K562 (cell line): ENCODE data around the gene C10orf105. TPM values are rescaled to one million over a fixed set of nuclear protein-coding genes. Genes with fewer than 3 reads are reported as not detected.

Experiments used
- CBFA2T2 ChIP-seq: fragments of 450-650 bp; conservative IDR thresholded peaks from 2 replicates; pipeline ENCODE4 v1.6.1; 2017; ENCODE audit warnings: mild to moderate bottlenecking
- FOXJ3 ChIP-seq: sonication (generic); formaldehyde crosslinking; IDR thresholded peaks from 2 replicates; pipeline ENCODE4 v1.4.0; 2020; ENCODE audit warnings: mild to moderate bottlenecking, missing genetic modification reagents
- HCFC1 ChIP-seq: IDR thresholded peaks from 2 replicates; pipeline ENCODE4 v1.6.1; 2012; ENCODE audit warnings: low read depth, low read length, improper control_type of control experiment
- IRF9 ChIP-seq: fragments of 450-650 bp; IDR thresholded peaks from 2 replicates; pipeline ENCODE4 v1.6.1; 2016; ENCODE audit warnings: missing biosample characterization, missing genetic modification characterization
- SIN3B ChIP-seq: fragments of 450-650 bp; IDR thresholded peaks from 2 replicates; pipeline ENCODE4 v1.6.1; 2017; ENCODE audit warnings: low read depth, mild to moderate bottlenecking, moderate library complexity
- ZNF253 ChIP-seq: fragments of 250-450 bp; sonication (Bioruptor Pico); conservative IDR thresholded peaks from 2 replicates; pipeline ENCODE4 v1.6.1; 2021; ENCODE audit warnings: mild to moderate bottlenecking
- ZNF445 ChIP-seq: fragments of 250-450 bp; sonication (Bioruptor Pico); IDR thresholded peaks from 2 replicates; pipeline ENCODE4 v1.4.0; 2020; ENCODE audit warnings: low read depth, mild to moderate bottlenecking, moderate library complexity
- polyA plus RNA-seq, 8 experiments: library from polyadenylated mRNA; depleted of rRNA in 4 of 8; stranded (reverse) in 5 of 8; unstranded in 3 of 8; fragments of >200 nt; fragmentation: Nextera tagmentation in 2 of 8; fragmentation: Illumina TruSeq in 1 of 8; extraction: Ambion mirVana in 2 of 8; extraction: Trizol in 1 of 8; gene quantifications; 2 replicates each; pipeline versions ENCODE4 v1.2.1 to v1.2.3, GENCODE V29; 2011 to 2014; ENCODE audit warnings: inconsistent platforms in 1 of 8, missing spikeins in 1 of 8
- total RNA-seq, 7 experiments: library from RNA; depleted of rRNA in 6 of 7; stranded (reverse); fragments of >200 nt in 6 of 7; fragmentation: Illumina TruSeq in 2 of 7; extraction: Trizol in 2 of 7; gene quantifications; 2 replicates each; pipeline versions ENCODE4 v1.2.1 to v1.2.3, GENCODE V29; 2011 to 2021; ENCODE audit warnings: low replicate concordance in 1 of 7
- TF ChIP-seq, protein P1 (sequence below): fragments of 450-650 bp; IDR thresholded peaks from 2 replicates; pipeline ENCODE4 v1.6.1; 2016; ENCODE audit warnings: low read depth
- TF ChIP-seq, protein P2 (sequence below): sonication (generic); formaldehyde crosslinking; IDR thresholded peaks from 2 replicates; pipeline ENCODE4 v1.8.0; 2023; ENCODE audit warnings: missing genetic modification reagents, mild to moderate bottlenecking, borderline replicate concordance
- TF ChIP-seq, protein P3 (sequence below): IDR thresholded peaks from 2 replicates; pipeline ENCODE4 v1.6.1; 2011; ENCODE audit warnings: borderline replicate concordance, low read depth, mild to moderate bottlenecking, moderate library complexity, low read length; ENCODE audit not compliant: insufficient read depth, poor library complexity, severe bottlenecking

The C10orf105 gene
- total and polyA plus RNA-seq, 9 of the 15 experiments (the other 6 are each of a cell fraction or from before 2014, with no cell fraction given) = 0.03 to 0.25 (median 0.04) TPM; not detected in 3

- TF ChIP-seq, protein P1, sequence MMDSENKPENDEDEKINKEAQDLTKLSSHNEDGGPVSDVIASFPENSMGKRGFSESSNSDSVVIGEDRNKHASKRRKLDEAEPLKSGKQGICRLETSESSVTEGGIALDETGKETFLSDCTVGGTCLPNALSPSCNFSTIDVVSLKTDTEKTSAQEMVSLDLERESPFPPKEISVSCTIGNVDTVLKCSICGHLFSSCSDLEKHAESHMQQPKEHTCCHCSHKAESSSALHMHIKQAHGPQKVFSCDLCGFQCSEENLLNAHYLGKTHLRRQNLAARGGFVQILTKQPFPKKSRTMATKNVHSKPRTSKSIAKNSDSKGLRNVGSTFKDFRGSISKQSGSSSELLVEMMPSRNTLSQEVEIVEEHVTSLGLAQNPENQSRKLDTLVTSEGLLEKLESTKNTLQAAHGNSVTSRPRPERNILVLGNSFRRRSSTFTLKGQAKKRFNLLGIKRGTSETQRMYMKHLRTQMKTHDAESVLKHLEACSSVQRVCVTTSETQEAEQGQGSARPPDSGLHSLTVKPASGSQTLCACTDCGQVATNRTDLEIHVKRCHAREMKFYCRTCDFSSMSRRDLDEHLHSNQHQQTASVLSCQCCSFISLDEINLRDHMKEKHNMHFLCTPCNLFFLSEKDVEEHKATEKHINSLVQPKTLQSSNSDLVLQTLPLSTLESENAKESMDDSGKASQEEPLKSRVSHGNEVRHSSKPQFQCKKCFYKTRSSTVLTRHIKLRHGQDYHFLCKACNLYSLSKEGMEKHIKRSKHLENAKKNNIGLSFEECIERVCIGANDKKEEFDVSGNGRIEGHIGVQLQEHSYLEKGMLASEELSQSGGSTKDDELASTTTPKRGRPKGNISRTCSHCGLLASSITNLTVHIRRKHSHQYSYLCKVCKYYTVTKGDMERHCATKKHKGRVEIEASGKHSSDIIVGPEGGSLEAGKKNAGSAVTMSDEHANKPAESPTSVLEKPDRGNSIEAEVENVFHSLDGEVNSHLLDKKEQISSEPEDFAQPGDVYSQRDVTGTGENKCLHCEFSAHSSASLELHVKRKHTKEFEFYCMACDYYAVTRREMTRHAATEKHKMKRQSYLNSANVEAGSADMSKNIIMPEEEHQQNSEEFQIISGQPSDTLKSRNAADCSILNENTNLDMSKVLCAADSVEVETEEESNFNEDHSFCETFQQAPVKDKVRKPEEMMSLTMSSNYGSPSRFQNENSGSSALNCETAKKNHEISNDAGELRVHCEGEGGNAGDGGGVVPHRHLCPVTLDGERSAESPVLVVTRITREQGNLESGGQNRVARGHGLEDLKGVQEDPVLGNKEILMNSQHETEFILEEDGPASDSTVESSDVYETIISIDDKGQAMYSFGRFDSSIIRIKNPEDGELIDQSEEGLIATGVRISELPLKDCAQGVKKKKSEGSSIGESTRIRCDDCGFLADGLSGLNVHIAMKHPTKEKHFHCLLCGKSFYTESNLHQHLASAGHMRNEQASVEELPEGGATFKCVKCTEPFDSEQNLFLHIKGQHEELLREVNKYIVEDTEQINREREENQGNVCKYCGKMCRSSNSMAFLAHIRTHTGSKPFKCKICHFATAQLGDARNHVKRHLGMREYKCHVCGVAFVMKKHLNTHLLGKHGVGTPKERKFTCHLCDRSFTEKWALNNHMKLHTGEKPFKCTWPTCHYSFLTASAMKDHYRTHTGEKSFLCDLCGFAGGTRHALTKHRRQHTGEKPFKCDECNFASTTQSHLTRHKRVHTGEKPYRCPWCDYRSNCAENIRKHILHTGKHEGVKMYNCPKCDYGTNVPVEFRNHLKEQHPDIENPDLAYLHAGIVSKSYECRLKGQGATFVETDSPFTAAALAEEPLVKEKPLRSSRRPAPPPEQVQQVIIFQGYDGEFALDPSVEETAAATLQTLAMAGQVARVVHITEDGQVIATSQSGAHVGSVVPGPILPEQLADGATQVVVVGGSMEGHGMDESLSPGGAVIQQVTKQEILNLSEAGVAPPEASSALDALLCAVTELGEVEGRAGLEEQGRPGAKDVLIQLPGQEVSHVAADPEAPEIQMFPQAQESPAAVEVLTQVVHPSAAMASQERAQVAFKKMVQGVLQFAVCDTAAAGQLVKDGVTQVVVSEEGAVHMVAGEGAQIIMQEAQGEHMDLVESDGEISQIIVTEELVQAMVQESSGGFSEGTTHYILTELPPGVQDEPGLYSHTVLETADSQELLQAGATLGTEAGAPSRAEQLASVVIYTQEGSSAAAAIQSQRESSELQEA = no peak
- TF ChIP-seq, protein P2, sequence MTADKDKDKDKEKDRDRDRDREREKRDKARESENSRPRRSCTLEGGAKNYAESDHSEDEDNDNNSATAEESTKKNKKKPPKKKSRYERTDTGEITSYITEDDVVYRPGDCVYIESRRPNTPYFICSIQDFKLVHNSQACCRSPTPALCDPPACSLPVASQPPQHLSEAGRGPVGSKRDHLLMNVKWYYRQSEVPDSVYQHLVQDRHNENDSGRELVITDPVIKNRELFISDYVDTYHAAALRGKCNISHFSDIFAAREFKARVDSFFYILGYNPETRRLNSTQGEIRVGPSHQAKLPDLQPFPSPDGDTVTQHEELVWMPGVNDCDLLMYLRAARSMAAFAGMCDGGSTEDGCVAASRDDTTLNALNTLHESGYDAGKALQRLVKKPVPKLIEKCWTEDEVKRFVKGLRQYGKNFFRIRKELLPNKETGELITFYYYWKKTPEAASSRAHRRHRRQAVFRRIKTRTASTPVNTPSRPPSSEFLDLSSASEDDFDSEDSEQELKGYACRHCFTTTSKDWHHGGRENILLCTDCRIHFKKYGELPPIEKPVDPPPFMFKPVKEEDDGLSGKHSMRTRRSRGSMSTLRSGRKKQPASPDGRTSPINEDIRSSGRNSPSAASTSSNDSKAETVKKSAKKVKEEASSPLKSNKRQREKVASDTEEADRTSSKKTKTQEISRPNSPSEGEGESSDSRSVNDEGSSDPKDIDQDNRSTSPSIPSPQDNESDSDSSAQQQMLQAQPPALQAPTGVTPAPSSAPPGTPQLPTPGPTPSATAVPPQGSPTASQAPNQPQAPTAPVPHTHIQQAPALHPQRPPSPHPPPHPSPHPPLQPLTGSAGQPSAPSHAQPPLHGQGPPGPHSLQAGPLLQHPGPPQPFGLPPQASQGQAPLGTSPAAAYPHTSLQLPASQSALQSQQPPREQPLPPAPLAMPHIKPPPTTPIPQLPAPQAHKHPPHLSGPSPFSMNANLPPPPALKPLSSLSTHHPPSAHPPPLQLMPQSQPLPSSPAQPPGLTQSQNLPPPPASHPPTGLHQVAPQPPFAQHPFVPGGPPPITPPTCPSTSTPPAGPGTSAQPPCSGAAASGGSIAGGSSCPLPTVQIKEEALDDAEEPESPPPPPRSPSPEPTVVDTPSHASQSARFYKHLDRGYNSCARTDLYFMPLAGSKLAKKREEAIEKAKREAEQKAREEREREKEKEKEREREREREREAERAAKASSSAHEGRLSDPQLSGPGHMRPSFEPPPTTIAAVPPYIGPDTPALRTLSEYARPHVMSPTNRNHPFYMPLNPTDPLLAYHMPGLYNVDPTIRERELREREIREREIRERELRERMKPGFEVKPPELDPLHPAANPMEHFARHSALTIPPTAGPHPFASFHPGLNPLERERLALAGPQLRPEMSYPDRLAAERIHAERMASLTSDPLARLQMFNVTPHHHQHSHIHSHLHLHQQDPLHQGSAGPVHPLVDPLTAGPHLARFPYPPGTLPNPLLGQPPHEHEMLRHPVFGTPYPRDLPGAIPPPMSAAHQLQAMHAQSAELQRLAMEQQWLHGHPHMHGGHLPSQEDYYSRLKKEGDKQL (CRISPR knock-in tag) = no peak
- no peak for TF ChIP-seq ZNF445 (CRISPR knock-in tag)
- TF ChIP-seq, protein P3, sequence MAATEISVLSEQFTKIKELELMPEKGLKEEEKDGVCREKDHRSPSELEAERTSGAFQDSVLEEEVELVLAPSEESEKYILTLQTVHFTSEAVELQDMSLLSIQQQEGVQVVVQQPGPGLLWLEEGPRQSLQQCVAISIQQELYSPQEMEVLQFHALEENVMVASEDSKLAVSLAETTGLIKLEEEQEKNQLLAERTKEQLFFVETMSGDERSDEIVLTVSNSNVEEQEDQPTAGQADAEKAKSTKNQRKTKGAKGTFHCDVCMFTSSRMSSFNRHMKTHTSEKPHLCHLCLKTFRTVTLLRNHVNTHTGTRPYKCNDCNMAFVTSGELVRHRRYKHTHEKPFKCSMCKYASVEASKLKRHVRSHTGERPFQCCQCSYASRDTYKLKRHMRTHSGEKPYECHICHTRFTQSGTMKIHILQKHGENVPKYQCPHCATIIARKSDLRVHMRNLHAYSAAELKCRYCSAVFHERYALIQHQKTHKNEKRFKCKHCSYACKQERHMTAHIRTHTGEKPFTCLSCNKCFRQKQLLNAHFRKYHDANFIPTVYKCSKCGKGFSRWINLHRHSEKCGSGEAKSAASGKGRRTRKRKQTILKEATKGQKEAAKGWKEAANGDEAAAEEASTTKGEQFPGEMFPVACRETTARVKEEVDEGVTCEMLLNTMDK = peak; percentile 64
- TF ChIP-seq HCFC1 = peak; percentile 13; the same call in 1 of the 2 replicates
- TF ChIP-seq FOXJ3 = no peak
- TF ChIP-seq SIN3B = no peak
- TF ChIP-seq ZNF253 (CRISPR knock-in tag) = no peak
- peak; percentile 32; the same call in 1 of the 2 replicates for TF ChIP-seq CBFA2T2
- no peak for TF ChIP-seq IRF9
Measured at GRCh38 chr10:71746344-71747037, 26.9 kb upstream of the C10orf105 start (continued).
